ENCODE results near the gene MAGEB4. TPM values are rescaled to one million over a fixed set of nuclear protein-coding genes. Genes with fewer than 3 reads are reported as not detected.

MAGEB4 gene
- polyA plus RNA-seq, 2 of the 4 experiments (the other 2 are of a cell fraction): not detected

DNA sequence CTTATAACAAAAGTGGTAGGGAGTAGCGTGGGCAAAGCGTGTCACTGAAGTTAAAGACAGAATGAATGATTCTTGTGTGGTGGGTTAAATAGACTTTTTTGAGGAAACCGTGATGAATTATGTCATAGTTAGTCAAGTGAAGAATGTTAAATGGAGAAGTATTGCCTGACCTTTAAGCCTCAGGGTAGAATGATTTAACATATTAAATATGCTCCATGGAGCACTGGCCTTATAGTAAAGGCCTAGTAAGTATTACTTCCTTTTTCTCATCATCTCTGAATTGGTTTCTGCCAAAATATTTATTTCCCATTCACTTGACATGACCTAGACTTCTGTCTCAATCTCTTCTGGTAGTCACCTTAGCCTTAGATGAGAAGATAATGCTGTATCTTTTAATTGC lies 28.8 kb downstream of the MAGEB4 start (continued):
- TF ChIP-seq HES2 (IDR thresholded peaks at IDR 0.05) (no peak), TP53 (CRISPR knock-in tag; IDR thresholded peaks at IDR 0.05) (no peak)

DNA sequence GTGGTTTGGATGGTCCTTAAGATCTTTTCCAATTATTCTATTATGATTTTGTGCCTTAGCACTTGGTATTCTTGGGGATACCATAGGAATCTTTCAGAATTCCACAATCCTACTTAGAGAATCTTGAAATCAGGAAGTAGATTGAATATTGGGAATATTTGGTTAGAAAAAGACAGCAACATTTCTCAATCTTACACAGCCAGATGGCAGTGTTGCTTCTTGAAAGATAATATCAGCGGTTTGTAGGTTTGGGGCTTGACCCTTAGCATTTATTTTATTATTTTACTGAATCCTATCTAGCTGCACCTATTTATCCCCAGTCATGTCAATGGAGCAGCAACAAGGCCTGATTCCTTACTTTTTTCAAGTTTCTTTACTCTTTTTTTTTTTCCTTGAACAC lies 33.7 kb downstream of the MAGEB4 start:
- Histone ChIP-seq H3K27ac (no peak overlapping the region), H3K9me3 (no peaks in the 10 kb centered on the region), H3K4me1 (peaks cover 3% of the 10 kb centered on the region; the same call in 1 of the 3 replicates), H3K4me3 (no peak overlapping the region), H3K4me2 (no peak overlapping the region)
- ATAC-seq (peak; percentile 39 to 79; a peak in 4 of 6 replicates), DNase-seq (ENCODE audit: low read depth in 1 of 2, low spot score in 1 of 2) (peak in 1 of 2 experiments; percentile 55), FAIRE-seq (peak; percentile 100)
- WGBS (ENCODE audit: missing lambda C conversion rate): 0% methylated on average over 1 of the region's 1 CpG
- CTCF ChIA-PET: interaction anchor here (0.7 to 6.2 kb wide), 8 partner anchors 10 to 230 kb away, joined by 3 to 59 read pairs (median 4); partner anchors contain the start of gene NR0B1
- TF ChIP-seq ATOH8 (CRISPR knock-in tag; IDR thresholded peaks at IDR 0.05; ENCODE audit: low read depth): no peak
- TF ChIP-seq RAD21 (conservative IDR thresholded peaks at IDR 0.05 in 1 of 2, IDR thresholded peaks at IDR 0.05 in 1 of 2): peak; percentile 86 to 87
- TF ChIP-seq SMC3 (IDR thresholded peaks at IDR 0.05): peak; percentile 91
- TF ChIP-seq HEYL (CRISPR knock-in tag; IDR thresholded peaks at IDR 0.05): no peak
- TF ChIP-seq, protein P1, sequence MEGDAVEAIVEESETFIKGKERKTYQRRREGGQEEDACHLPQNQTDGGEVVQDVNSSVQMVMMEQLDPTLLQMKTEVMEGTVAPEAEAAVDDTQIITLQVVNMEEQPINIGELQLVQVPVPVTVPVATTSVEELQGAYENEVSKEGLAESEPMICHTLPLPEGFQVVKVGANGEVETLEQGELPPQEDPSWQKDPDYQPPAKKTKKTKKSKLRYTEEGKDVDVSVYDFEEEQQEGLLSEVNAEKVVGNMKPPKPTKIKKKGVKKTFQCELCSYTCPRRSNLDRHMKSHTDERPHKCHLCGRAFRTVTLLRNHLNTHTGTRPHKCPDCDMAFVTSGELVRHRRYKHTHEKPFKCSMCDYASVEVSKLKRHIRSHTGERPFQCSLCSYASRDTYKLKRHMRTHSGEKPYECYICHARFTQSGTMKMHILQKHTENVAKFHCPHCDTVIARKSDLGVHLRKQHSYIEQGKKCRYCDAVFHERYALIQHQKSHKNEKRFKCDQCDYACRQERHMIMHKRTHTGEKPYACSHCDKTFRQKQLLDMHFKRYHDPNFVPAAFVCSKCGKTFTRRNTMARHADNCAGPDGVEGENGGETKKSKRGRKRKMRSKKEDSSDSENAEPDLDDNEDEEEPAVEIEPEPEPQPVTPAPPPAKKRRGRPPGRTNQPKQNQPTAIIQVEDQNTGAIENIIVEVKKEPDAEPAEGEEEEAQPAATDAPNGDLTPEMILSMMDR (IDR thresholded peaks at IDR 0.05): peak; percentile 66
- TF ChIP-seq HES2 (IDR thresholded peaks at IDR 0.05): no peak
- TF ChIP-seq EP300 (IDR thresholded peaks at IDR 0.05): no peak
- POLR2A ChIA-PET: no interaction called here

DNA sequence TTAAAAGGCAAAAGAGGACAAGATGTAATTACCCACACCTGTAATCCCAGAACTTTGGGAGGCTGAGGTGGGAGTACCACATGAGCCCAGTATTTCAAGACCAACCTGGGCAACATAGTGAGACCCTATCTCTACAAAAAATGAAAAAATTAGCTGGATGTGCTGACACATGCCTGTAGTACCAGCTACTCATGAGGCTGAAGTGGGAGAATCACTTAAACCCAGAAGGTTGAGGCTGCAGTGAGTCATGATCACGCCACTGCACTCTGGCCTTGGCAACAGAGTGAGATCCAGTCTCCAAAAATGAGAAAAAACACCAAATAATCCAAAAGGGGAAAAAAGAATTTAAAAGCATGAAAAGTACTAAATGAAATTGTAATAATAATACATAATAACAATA lies 36.6 kb downstream of the MAGEB4 start:
- Histone ChIP-seq H3K4me1 (peaks cover 18% of the 10 kb centered on the region), H3K9me3 (no peaks in the 10 kb centered on the region), H3K27ac (peak overlapping the region in 1 of 2 experiments; percentile 48; a peak in 1 of 6 replicates), H3K4me3 (no peak overlapping the region), H3K4me2 (no peak overlapping the region)
- FAIRE-seq (no peak), DNase-seq (ENCODE audit: low read depth in 1 of 2, low spot score in 1 of 2) (no peak), ATAC-seq (no peak)
- WGBS (ENCODE audit: missing lambda C conversion rate): 65% methylated on average over 1 of the region's 1 CpG
- ChIA-PET POLR2A (no interaction called here), CTCF (interaction anchor here (1.0 to 1.6 kb wide), 2 partner anchors 30 to 229 kb away, joined by 3 to 8 read pairs; no protein-coding TSS in a partner anchor)
- TF ChIP-seq MAFK (IDR thresholded peaks at IDR 0.05; ENCODE audit: partially characterized antibody) (no peak), ATOH8 (CRISPR knock-in tag; IDR thresholded peaks at IDR 0.05; ENCODE audit: low read depth) (no peak), MYC (IDR thresholded peaks at IDR 0.05; ENCODE audit: borderline replicate concordance, low read length) (no peak), CBX8 (IDR thresholded peaks at IDR 0.05) (no peak), RNF2 (IDR thresholded peaks at IDR 0.05; ENCODE audit: borderline replicate concordance, low read depth) (no peak), USF2 (IDR thresholded peaks at IDR 0.05) (no peak), ZC3H11A (IDR thresholded peaks at IDR 0.05) (no peak), RCOR1 (IDR thresholded peaks at IDR 0.05; ENCODE audit: low read depth, low read length) (no peak), NPAS2 (CRISPR knock-in tag; IDR thresholded peaks at IDR 0.05; ENCODE audit: borderline replicate concordance) (no peak), FOSB (CRISPR knock-in tag; IDR thresholded peaks at IDR 0.05) (no peak), JUN (IDR thresholded peaks at IDR 0.05) (no peak), HEYL (CRISPR knock-in tag; IDR thresholded peaks at IDR 0.05) (no peak), HDAC2 (IDR thresholded peaks at IDR 0.05) (no peak)
- TF ChIP-seq, protein P2, sequence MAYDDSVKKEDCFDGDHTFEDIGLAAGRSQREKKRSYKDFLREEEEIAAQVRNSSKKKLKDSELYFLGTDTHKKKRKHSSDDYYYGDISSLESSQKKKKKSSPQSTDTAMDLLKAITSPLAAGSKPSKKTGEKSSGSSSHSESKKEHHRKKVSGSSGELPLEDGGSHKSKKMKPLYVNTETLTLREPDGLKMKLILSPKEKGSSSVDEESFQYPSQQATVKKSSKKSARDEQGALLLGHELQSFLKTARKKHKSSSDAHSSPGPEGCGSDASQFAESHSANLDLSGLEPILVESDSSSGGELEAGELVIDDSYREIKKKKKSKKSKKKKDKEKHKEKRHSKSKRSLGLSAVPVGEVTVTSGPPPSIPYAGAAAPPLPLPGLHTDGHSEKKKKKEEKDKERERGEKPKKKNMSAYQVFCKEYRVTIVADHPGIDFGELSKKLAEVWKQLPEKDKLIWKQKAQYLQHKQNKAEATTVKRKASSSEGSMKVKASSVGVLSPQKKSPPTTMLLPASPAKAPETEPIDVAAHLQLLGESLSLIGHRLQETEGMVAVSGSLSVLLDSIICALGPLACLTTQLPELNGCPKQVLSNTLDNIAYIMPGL (CRISPR knock-in tag; IDR thresholded peaks at IDR 0.05; ENCODE audit: borderline replicate concordance): no peak
- TF ChIP-seq, protein P3, sequence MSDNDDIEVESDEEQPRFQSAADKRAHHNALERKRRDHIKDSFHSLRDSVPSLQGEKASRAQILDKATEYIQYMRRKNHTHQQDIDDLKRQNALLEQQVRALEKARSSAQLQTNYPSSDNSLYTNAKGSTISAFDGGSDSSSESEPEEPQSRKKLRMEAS (IDR thresholded peaks at IDR 0.05): no peak
